WTC11 (cell line): ENCODE measurements around the gene RPS3. TPM values are rescaled to one million over a fixed set of nuclear protein-coding genes. Genes with fewer than 3 reads are reported as not detected.

ENCODE experiments used
- ATAC-seq: fragments of 200-7000 bp; cut with Tn5 transposase; 2 replicates; pipeline ENCODE4 v1.10.0; 2021; ENCODE audit warnings: mild to moderate bottlenecking, moderate library complexity
- CTCF ChIA-PET: fragments of 300-600 bp; sonication (Branson Sonifier 250); formaldehyde crosslinking; loops from one replicate; lab custom pipeline; 2021; ENCODE audit warnings: antibody characterized with exemption; lab: Charles Lee
- POLR2A ChIA-PET: fragments of 350-600 bp; sonication (Branson Sonifier 250); formaldehyde crosslinking; loops from one replicate; lab custom pipeline; 2021; ENCODE audit warnings: antibody characterized with exemption; lab: Charles Lee
- DNase-seq: peaks from one replicate; pipeline ENCODE4 v3.0.0; 2021; ENCODE audit warnings: low spot score
- H3K27ac Mint-ChIP-seq: 2 replicates; pipeline ENCODE4 v1.8.0; 2021; ENCODE audit warnings: mixed read lengths
- H3K27me3 Mint-ChIP-seq: 2 replicates; pipeline ENCODE4 v1.8.0; 2021; ENCODE audit warnings: low read depth, mild to moderate bottlenecking, moderate library complexity, mixed read lengths
- H3K36me3 Mint-ChIP-seq: 2 replicates; pipeline ENCODE4 v1.8.0; 2021; ENCODE audit warnings: mixed read lengths
- H3K4me1 Mint-ChIP-seq: 2 replicates; pipeline ENCODE4 v1.8.0; 2022; ENCODE audit warnings: mixed read lengths
- H3K4me3 Mint-ChIP-seq: 2 replicates; pipeline ENCODE4 v1.8.0; 2021; ENCODE audit warnings: mild to moderate bottlenecking, moderate library complexity, mixed read lengths
- H3K9me3 Mint-ChIP-seq: 2 replicates; pipeline ENCODE4 v1.8.0; 2021; ENCODE audit warnings: mixed read lengths
- AR ChIP-seq: fragments of 250-450 bp; sonication (Bioruptor Pico); IDR thresholded peaks from 2 replicates; pipeline ENCODE4 v1.9.0; 2021; ENCODE audit warnings: mild to moderate bottlenecking
- CREB1 ChIP-seq: sonication (generic); formaldehyde crosslinking; IDR thresholded peaks from 2 replicates; pipeline ENCODE4 v1.8.0; 2023; ENCODE audit warnings: mild to moderate bottlenecking, missing genetic modification reagents
- E2F5 ChIP-seq: sonication (generic); formaldehyde crosslinking; IDR thresholded peaks from 2 replicates; pipeline ENCODE4 v1.8.1; 2022; ENCODE audit warnings: mild to moderate bottlenecking, moderate library complexity, missing genetic modification reagents
- FOXJ3 ChIP-seq: sonication (generic); formaldehyde crosslinking; IDR thresholded peaks from 2 replicates; pipeline ENCODE4 v1.9.0; 2021; ENCODE audit warnings: missing genetic modification reagents, mild to moderate bottlenecking, borderline replicate concordance
- FOXP4 ChIP-seq: sonication (generic); formaldehyde crosslinking; IDR thresholded peaks from 2 replicates; pipeline ENCODE4 v1.8.0; 2022; ENCODE audit warnings: mild to moderate bottlenecking, missing genetic modification reagents
- GABPB1 ChIP-seq: sonication (generic); formaldehyde crosslinking; IDR thresholded peaks from 2 replicates; pipeline ENCODE4 v1.8.1; 2023; ENCODE audit warnings: mild to moderate bottlenecking, missing genetic modification reagents
- IRF1 ChIP-seq: sonication (generic); formaldehyde crosslinking; IDR thresholded peaks from 2 replicates; pipeline ENCODE4 v1.8.0; 2023; ENCODE audit warnings: missing genetic modification reagents
- JAZF1 ChIP-seq: fragments of 250-450 bp; sonication (Bioruptor Pico); IDR thresholded peaks from 2 replicates; pipeline ENCODE4 v1.9.0; 2021; ENCODE audit warnings: moderate library complexity, mild to moderate bottlenecking, inconsistent platforms
- KAT7 ChIP-seq: sonication (generic); formaldehyde crosslinking; IDR thresholded peaks from 2 replicates; pipeline ENCODE4 v1.8.1; 2023; ENCODE audit warnings: missing genetic modification reagents, mild to moderate bottlenecking, borderline replicate concordance
- MYBL2 ChIP-seq: sonication (generic); formaldehyde crosslinking; IDR thresholded peaks from 2 replicates; pipeline ENCODE4 v1.8.1; 2023; ENCODE audit warnings: mild to moderate bottlenecking, moderate library complexity, missing genetic modification reagents
- NR2C2 ChIP-seq: sonication (generic); formaldehyde crosslinking; IDR thresholded peaks from 2 replicates; pipeline ENCODE4 v1.8.0; 2022; ENCODE audit warnings: mild to moderate bottlenecking, missing genetic modification reagents
- PREB ChIP-seq: sonication (generic); formaldehyde crosslinking; IDR thresholded peaks from 2 replicates; pipeline ENCODE4 v1.8.1; 2022; ENCODE audit warnings: mild to moderate bottlenecking, missing genetic modification reagents, moderate library complexity, borderline replicate concordance
- SMAD4 ChIP-seq: sonication (generic); formaldehyde crosslinking; IDR thresholded peaks from 2 replicates; pipeline ENCODE4 v1.8.0; 2022; ENCODE audit warnings: mild to moderate bottlenecking, missing genetic modification reagents
- TP53 ChIP-seq: sonication (generic); formaldehyde crosslinking; IDR thresholded peaks from 2 replicates; pipeline ENCODE4 v1.8.1; 2023; ENCODE audit warnings: mild to moderate bottlenecking, missing genetic modification reagents
- USF2 ChIP-seq: sonication (generic); formaldehyde crosslinking; IDR thresholded peaks from 2 replicates; pipeline ENCODE4 v1.8.1; 2023; ENCODE audit warnings: mild to moderate bottlenecking, missing genetic modification reagents, moderate library complexity
- ZNF121 ChIP-seq: sonication (generic); formaldehyde crosslinking; IDR thresholded peaks from 2 replicates; pipeline ENCODE4 v1.8.0; 2023; ENCODE audit warnings: missing genetic modification reagents
- ZNF138 ChIP-seq: sonication (generic); formaldehyde crosslinking; conservative IDR thresholded peaks from 2 replicates; pipeline ENCODE4 v1.8.1; 2022; ENCODE audit warnings: mild to moderate bottlenecking, moderate library complexity, missing genetic modification reagents
- ZNF219 ChIP-seq: sonication (generic); formaldehyde crosslinking; IDR thresholded peaks from 2 replicates; pipeline ENCODE4 v1.8.0; 2023; ENCODE audit warnings: missing genetic modification reagents, mild to moderate bottlenecking, borderline replicate concordance
- ZNF263 ChIP-seq: sonication (generic); formaldehyde crosslinking; IDR thresholded peaks from 2 replicates; pipeline ENCODE4 v1.8.1; 2022; ENCODE audit warnings: low read depth, mild to moderate bottlenecking, moderate library complexity, missing genetic modification reagents
- ZNF281 ChIP-seq: sonication (generic); formaldehyde crosslinking; IDR thresholded peaks from 2 replicates; pipeline ENCODE4 v1.8.0; 2023; ENCODE audit warnings: mild to moderate bottlenecking, missing genetic modification reagents
- total RNA-seq: library from RNA; stranded (reverse); gene quantifications from 3 replicates; pipeline ENCODE4 v1.2.3, GENCODE V29; 2021

RPS3 gene
- total RNA-seq, 1 experiment from 2014 or later = 3,967 TPM

- no peak for TF ChIP-seq FOXJ3 (CRISPR knock-in tag)
- no peak for TF ChIP-seq PREB (CRISPR knock-in tag)
- no peak for TF ChIP-seq ZNF263 (CRISPR knock-in tag)
- no peak for TF ChIP-seq ZNF281 (CRISPR knock-in tag)
- no peak for TF ChIP-seq AR (CRISPR knock-in tag)
Observed at GRCh38 chr11:75439026-75439425, 39.7 kb downstream of the RPS3 start (continued).

GRCh38 chr11:75439495-75440120 is 40.3 kb downstream of the RPS3 start:
- CTCF ChIA-PET = interaction anchor here (1.0 to 4.9 kb wide), 6 partner anchors 12 to 92 kb away, joined by 3 to 31 read pairs (median 6); no protein-coding TSS in a partner anchor
- no peak overlapping the region for H3K4me3 Mint-ChIP-seq
- H3K9me3 Mint-ChIP-seq = no peaks in the 10 kb centered on the region
- TF ChIP-seq E2F5 (CRISPR knock-in tag) (0 out of 2 replicates have a peak, but pooled peaks have one; percentile 26), USF2 (CRISPR knock-in tag) (no peak)
- no peak overlapping the region for H3K27ac Mint-ChIP-seq
- no peaks in the 10 kb centered on the region for H3K36me3 Mint-ChIP-seq
- POLR2A ChIA-PET = no interaction called here
- H3K4me1 Mint-ChIP-seq = peaks cover 16% of the 10 kb centered on the region
- ATAC-seq (no peak), DNase-seq (no peak)
- H3K27me3 Mint-ChIP-seq = peaks cover 5% of the 10 kb centered on the region; the same call in 1 of the 2 replicates

- Mint-ChIP-seq H3K9me3 (no peaks in the 10 kb centered on the region), H3K27me3 (peaks cover 5% of the 10 kb centered on the region), H3K27ac (no peak overlapping the region), H3K4me1 (peaks cover 16% of the 10 kb centered on the region), H3K36me3 (no peaks in the 10 kb centered on the region), H3K4me3 (no peak overlapping the region)
- ChIA-PET CTCF (interaction anchor here (0.6 to 4.9 kb wide), 6 partner anchors 10 to 329 kb away, joined by 4 to 31 read pairs (median 8); no protein-coding TSS in a partner anchor), POLR2A (interaction anchor here (0.8 kb wide), 1 partner anchor 142 kb away, joined by 3 read pairs; no protein-coding TSS in a partner anchor)
- DNase-seq (no peak), ATAC-seq (no peak)
- TF ChIP-seq SMAD4 (CRISPR knock-in tag) (no peak), ZNF219 (CRISPR knock-in tag) (no peak), GABPB1 (CRISPR knock-in tag) (no peak), ZNF121 (CRISPR knock-in tag) (no peak), JAZF1 (CRISPR knock-in tag) (no peak), KAT7 (CRISPR knock-in tag) (no peak), NR2C2 (CRISPR knock-in tag) (no peak), IRF1 (CRISPR knock-in tag) (no peak), FOXP4 (CRISPR knock-in tag) (no peak), ZNF138 (CRISPR knock-in tag) (no peak), MYBL2 (CRISPR knock-in tag) (no peak), TP53 (CRISPR knock-in tag) (no peak), CREB1 (CRISPR knock-in tag) (no peak)
Observed at GRCh38 chr11:75440960-75441803, 41.9 kb downstream of the RPS3 start.
